GM19099 (cell line): ENCODE results near the gene CEMIP2.

ENCODE experiments used
- POLR2A ChIP-seq: IDR thresholded peaks from 3 replicates; pipeline ENCODE4 v1.6.1; 2011; ENCODE audit warnings: low read depth; ENCODE audit not compliant: insufficient read length; ENCODE audit errors: extremely low read depth

CEMIP2 gene

DNA sequence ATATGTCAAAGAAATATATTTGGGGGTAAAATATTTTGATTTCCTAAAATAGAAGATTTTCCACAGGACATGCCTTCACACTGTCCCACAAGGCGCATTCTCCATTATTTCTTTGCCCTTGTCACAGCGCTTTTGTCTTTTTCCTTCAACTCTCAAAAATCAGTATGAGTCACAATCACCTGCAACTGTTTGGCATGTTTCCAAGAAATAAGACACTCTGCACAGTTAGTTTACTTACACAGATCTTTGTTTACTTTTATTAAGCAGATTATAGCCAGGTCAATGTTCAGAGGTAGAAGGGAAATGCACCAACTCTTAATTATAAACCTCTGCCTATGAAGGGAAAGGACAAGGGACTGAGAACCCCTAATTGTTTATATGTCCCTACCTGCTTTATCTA lies 9.5 kb downstream of the CEMIP2 start:
- no peak for TF ChIP-seq POLR2A

DNA sequence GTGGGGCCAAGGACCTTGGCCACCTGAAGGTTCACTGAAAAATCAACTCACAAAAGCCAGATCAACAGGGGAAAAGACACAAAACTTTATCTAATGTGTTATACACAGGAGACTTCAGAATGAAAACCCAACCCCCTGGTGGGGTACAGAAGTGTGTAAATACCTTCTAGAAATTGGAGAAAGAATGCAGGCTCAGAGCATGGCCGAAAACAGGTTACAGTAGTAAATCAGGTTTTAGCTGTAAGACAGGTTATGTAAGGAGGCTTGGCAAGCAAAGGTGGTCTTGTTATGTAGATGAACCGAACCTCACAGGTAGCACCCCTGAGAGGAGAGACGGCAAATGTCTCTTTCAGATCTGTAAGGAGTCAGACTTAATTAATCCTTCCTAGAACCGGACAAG lies 10.0 kb downstream of the CEMIP2 start:
- no peak for TF ChIP-seq POLR2A

DNA sequence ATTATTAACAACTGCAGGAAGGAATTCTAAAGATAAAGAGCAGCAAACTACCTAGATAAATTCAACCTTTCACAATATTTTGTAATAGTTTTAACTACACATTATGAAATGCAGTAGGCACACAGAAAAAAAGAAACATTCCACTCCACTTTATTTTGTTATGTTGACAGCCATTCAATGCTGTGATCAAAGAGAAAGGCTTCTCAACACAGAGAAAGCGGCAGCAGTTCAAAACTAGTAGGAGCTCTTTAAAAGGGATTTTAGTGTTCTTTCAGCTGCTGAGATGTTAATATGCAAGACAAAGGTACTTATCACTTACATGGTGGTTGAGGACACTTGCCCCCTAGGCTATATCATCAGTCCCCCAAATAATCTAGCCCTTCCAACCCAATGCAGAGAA lies 11.6 kb downstream of the CEMIP2 start:
- TF ChIP-seq POLR2A = no peak

DNA sequence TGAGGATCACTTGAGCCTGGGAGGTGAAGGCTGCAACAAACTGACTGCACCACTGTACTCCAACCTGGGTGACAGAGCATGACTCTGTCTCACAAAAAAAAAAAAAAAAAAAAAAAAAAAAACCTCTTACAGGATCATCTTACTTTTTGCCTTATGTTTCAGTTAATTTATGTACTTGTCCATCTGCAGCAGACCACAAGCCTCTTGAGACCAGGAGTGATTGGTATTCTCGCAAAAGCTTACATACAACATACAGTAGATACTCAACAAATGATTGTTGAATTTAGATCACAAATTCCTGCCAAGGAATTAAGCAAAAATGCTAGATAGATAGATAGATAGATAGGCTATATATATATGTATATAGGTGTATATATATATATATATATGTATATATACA lies 12.4 kb downstream of the CEMIP2 start:
- TF ChIP-seq POLR2A = no peak

DNA sequence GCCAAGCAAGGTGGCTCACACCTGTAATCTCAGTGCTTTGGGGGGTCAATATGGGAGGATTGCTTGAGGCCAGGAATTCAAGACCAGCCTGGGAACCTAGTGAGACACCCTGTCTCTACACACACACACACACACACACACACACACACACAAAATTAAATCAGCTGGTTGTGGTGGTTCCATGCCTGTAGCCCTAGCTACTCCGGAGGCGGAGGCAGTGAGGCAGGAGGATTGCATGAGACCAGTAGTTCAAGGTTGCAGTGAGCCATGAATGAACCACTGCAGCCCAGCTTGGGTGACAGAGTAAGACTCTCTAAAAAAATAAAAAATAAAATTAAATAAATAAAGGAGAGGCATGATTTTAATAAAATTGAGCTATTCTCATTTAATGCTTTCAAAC lies 13.1 kb downstream of the CEMIP2 start:
- TF ChIP-seq POLR2A = no peak

DNA sequence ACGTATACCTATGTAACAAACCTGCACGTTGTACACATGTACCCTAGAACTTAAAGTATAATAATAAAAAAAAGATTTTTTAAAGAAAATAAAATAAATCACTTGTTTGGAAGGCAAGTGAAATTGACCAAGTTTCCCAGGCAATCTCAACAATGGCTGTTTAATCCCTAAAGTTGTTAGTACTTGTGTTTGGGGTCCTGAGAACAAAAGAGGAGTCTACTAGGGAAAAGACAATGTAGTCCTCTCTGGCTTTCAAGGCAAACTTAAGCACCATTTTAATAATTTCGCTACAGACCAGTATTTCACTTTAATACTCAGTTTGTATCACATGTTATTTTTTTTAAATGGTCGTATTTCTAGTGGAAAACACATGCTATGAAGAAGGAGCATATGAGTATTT lies 14.2 kb downstream of the CEMIP2 start:
- TF ChIP-seq POLR2A = no peak

DNA sequence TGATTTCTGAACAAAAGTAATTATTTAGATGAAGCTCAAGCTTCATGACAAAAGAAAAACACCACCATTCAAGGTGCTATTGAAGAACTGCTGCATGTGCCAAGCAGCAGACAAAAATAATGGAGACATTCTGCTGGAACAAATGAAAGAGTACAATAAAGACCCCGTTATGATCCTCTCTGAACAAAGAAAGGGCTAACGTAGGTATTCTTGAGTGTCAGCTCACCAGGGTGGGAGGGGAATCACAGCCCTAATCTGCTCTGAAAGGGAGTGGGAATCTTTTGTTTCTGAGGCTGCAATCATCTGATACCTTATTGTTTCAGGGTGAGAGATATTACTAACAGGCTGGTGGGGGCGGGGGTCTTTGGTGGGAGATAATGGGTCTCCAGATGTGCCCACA lies 15.4 kb downstream of the CEMIP2 start:
- TF ChIP-seq POLR2A = no peak

DNA sequence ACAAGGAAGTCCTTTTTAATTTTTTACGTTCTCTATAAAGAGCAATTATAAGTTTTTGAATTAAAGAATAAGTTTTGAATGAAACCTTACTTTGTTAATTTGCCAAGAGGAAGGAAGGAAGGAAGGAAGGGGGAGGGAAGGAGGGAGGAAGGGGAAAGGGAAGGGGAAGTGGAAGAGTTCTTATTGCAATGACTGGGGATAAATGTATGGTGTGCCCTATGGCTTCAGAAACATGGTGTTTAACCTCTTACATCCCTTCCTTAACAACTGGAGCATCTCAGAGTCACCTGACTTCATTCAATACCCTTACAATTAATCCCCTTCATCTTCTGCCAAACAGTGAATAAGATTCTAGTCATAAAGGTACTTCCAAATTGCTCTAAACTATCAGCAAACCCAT lies 16.0 kb downstream of the CEMIP2 start:
- no peak for TF ChIP-seq POLR2A

DNA sequence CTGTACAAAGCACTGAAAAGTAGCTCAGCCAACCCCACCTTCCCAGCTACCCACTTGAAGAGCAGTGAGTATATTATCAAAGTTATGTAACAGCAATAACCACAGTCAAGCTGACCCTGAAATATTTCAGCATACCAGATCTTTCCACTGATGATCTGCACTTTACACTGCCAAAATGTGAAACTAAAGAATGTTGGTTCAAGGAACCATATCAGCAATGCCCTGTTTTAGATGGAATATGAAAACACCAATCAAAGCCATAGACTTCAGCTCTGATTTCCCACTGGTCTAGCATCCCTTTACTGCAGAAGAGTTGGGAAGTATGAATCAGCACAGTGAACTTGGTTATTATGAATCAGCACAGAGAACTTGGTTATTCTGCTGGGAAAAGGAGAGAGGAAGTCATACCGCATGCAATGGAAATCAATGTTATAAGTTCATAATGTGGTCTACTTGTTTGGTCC lies 20.0 kb downstream of the CEMIP2 start:
- no peak for TF ChIP-seq POLR2A

DNA sequence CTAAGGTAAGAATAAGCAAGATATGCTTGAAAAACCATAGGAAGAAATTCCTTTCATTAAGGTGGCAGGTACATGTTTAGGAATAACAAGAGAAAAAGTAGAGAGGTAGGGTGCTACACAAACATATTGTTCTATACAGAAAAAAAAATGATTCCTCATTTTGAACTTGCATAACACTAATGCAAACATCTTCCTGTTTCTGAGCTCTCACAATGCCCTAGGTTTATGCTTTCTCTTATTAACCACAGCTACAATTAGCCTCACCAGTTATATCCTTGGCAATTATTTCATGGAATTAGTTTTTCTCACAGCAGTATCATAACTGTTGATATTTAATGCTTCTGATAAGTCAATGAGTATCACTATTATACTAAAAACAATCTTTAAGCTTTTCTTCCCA lies 20.7 kb downstream of the CEMIP2 start:
- no peak for TF ChIP-seq POLR2A

DNA sequence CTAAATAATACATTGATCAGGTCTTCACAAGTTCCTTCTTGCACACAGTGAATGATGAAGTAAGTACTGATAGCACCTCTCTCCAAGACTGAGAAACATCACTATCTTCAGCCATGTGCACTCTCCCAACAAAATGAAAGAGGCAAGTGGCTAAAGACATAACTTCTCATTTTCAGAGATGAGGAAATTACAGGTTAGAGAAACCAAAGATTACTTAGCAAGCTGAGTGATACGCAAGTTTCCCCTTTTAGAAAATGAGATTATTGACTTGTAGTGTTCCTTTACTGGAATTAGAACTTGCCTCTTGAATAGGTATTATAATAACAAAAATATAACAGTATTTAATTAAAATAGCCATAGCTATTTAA lies 21.6 kb downstream of the CEMIP2 start:
- TF ChIP-seq POLR2A = no peak

DNA sequence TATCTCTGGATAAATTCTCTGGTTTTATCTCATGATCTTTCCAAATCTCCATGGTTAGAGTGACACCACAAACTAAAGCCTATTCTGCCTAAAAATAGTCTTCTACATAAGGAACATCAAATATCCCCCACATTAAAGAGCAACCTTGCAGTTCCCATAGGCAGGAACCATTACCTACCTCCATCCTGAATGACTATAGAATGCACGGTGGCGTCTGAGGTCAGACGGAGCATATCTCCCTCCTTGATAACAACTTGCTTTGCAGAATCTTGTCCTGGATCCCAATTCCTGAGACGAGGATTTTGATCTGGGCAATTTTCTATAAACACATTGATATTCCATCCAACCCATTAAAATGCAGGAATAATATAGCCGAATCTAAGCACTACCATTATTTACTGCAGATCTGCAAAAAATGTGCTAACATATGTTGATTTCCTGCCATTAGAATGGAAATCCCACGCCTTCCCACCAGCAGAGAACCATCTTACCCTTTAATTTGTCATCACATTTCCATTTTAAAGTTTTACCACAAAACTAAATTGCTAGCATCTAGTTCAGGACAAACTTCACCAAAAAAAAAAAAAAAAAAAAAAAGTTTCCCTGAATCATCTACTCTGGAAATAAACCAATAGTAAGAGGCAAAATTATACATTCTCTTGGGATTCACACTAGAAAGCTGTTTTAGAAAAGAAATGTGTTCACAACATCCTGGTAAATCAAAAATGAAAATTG lies 22.1 kb downstream of the CEMIP2 start:
- TF ChIP-seq POLR2A = no peak

DNA sequence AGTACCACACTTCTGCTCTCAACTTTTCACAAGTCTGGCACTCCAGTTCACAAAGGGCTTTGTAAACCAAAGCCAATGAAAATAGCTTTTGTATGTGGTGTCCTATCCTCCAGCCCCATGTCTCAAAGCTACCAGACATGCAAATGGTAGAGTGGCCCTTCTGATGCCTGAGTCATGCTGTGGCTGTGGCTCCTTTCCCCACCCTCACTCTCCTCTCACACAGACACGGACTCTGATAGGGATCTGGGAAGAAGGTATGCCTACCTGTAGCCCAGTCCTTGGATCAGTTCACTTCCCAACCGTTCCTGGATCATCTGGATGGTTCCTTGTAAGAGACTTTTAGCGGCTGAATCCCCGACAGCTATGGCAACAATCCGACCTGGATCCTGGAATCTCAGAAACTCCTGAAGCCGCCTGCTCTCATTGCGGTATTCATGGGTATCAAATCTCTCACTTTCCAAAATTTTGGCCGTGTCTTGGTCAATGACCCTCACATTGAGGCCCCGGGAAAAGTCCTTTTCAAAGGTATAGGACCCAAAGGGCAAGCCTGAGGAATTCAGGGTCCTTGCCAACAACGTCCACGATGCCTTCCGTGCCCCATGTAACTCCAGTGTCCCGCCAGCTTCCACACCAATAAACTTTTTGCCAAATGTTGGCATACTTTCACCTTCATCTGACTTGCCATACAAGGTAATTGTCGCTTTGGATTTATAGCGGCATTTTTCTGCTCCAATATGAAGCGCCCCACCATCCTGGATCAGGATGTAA lies 23.4 kb downstream of the CEMIP2 start:
- TF ChIP-seq POLR2A = no peak

DNA sequence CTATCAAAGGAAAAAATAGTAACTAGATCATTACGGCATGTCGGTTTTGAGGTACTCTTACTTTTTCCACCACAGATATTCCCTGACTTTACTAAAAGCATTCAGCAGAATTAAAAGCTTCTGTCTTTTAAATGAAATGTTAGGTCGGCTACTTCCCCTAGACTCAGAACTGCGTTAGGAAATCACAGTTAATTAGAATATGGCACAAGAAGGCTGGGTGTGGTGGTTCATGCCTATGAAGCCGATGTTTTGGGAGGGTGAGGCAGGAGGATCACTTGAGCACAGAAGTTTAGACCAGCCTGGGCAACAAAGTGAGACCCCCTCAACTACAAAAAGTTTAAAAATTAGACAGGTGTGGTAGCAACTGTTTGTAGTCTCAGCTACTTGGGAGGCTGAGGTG lies 24.4 kb downstream of the CEMIP2 start:
- no peak for TF ChIP-seq POLR2A

DNA sequence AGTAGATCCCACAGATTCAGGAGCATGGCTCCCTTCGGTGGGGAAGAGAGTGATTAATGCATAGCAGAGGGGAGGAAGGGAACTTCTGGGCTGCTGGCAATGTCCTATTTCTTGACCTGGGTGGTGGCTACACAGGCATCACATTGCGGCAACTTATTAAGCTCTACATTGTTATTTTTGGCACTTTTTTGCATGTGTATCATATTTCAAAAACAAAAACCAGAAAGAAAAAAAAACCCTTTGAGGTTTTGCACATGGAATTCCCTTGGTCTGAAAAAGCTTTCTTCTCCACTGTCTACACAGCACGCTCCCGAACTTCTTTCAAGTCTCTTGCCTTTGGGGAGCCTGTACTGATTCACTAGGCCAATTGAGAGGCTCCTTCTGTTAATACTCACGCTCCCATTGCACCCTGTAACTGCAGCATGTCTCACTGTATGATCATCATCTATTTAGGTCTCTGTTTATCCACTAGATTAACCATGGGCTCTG lies 25.1 kb downstream of the CEMIP2 start:
- TF ChIP-seq POLR2A = no peak

DNA sequence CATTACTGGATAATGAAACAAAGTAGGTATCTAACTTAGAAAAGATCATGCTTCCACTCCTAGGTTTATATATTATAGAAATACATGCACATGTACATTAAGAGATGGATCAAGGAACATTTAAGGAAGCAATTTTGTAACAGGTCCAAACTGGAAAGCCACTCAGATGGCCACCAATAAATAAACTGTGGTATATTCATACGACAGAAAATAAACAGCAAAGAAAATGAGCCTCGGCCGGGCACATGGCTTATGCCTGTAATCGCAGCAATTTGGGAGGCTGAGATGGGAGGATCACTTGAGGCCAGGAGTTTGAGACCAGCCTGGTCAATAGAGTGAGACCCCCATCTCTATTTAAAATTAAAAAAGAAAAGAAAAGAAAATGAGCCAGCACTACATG lies 25.6 kb downstream of the CEMIP2 start:
- no peak for TF ChIP-seq POLR2A
